GM12865 (cell line): ENCODE measurements around the gene KLB.
A peak's percentile ranks its signal among the peaks of the same experiment; 100 is the strongest.
"Not testable (repeated sequence)": the region's sequence is repeated elsewhere in the genome, so short reads cannot be mapped to it uniquely, and the experiment has no call there.

Experiments used
- DNase-seq: peaks from one replicate; pipeline ENCODE4 v3.0.0; 2010; ENCODE audit warnings: low read depth
- H3K4me3 ChIP-seq: 2 replicates; pipeline ENCODE4 v1.5.1; 2011; ENCODE audit warnings: mild to moderate bottlenecking, low read depth, low read length, control low read depth
- CTCF ChIP-seq: IDR thresholded peaks from 2 replicates; pipeline ENCODE4 v1.5.1; 2011; ENCODE audit warnings: low read length, control low read depth, low read depth, inconsistent platforms; ENCODE audit not compliant: insufficient read depth; ENCODE audit errors: missing control alignments

The KLB gene

GRCh38 chr4:39406763-39407583 lies at the start of gene KLB:
Gene KLB (plus strand): TSS chr4:39406930. CDS start chr4:39406950, 20 bp downstream.
- no peak for TF ChIP-seq CTCF
- no peak for DNase-seq
- H3K4me3 ChIP-seq: no peak within 1 kb of the TSS

- TF ChIP-seq CTCF: no peak
- H3K4me3 ChIP-seq: peak overlapping the region; percentile 15; the same call in 1 of the 2 replicates
- peak; percentile 66 for DNase-seq
Measured at GRCh38 chr4:39357002-39357401, 49.7 kb upstream of the KLB start.

GRCh38 chr4:39360611-39361010 lies 46.1 kb upstream of the KLB start:
- peak; percentile 52 for DNase-seq
- not testable (repeated sequence) for H3K4me3 ChIP-seq

- no peak overlapping the region for H3K4me3 ChIP-seq
- no peak for TF ChIP-seq CTCF
- no peak for DNase-seq
Measured at GRCh38 chr4:39362827-39363226, 43.9 kb upstream of the KLB start.

GRCh38 chr4:39363773-39364393 lies 42.8 kb upstream of the KLB start:
- TF ChIP-seq CTCF: no peak
- H3K4me3 ChIP-seq: peak overlapping the region; percentile 79
- peak; percentile 43 for DNase-seq

- TF ChIP-seq CTCF: no peak
- DNase-seq: no peak
- peak overlapping the region; percentile 79 for H3K4me3 ChIP-seq
Measured at GRCh38 chr4:39365360-39365759, 41.4 kb upstream of the KLB start.

GRCh38 chr4:39365830-39366771 lies 40.6 kb upstream of the KLB start, which contains the start of gene RFC1:
Gene RFC1 (minus strand): TSS chr4:39366362. CDS start chr4:39366241, 121 bp downstream.
- TF ChIP-seq CTCF: no peak
- peak within 1 kb of the TSS; percentile 79 for H3K4me3 ChIP-seq
- peak; percentile 96 for DNase-seq
